HG03025 (cell line): ENCODE results near the gene KMT5B.

Experiments used
- ATAC-seq: cut with Tn5 transposase; IDR thresholded peaks from one replicate; pipeline ENCODE4 v1.9.1; 2021; ENCODE audit warnings: mild to moderate bottlenecking, moderate library complexity; ENCODE audit not compliant: unreplicated experiment, low FRiP score

KMT5B gene

DNA sequence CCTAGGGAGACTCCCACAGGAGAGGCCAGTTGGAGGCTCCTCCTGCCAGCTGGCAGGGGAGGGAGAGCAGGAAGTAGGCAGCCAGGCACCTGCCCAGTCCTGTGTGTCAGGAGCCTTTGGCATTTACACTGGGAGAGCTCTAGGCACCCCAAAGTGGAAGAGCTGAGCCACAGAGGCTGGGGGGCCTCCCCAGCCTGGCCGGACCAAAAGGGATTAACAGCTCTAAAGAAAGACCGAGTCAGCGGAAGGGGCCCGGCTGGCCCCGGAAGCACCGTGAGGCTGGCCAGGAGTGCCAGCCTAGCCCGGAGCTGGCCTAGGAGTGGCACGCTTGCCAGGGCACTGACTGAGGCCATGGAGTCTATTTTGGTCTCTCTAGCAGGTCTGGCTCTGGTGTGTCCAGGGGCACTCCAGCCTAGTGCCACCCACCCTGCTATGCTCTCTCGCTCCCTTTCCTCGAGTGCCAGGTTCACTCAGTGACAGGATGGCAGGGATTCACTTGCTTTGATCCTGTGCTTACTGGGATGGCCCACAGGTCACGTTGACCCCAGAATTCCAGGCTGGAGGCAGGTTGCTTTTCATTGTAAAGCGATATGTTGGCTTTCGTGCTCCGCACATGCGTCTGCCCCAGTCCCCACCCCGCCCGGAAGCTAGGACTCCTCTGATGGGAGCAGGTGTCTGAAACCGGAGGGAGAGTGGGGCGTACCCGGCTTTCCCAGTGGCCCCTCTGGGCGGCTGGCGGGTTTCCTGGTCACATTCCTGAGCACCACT lies 3.3 kb upstream of the KMT5B start:
- no peak for ATAC-seq

DNA sequence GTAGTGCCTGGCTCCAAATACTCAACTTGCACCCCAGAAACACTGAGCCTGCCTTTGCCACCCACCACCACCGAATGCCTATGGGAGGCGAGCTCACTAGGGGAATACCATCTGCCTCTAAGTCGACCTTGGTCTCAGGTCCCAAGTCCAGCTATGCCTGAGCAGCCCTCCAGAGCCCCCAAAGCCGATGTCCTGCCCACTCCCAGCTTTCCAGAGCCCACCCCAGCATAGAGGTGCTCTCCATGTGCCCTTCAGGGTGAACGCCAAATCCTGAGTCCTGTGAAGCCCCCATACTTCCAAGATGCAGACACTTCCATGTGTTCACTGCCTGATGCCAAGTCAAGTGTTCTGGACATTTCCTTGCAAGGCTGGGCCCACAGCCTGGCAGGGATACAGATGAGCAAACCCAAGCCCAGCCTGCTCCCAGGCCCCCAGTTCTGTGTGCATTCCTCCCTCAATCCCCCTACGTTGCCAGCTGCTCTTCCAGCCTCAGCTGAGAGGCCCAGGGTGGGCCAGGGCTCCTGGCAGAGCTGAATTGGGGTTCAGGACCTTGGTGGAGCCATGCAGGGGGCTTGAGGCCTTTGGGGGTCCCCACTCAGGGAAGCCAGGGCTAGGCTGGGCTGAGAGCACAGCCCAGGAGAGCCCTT lies 2.6 kb upstream of the KMT5B start:
- ATAC-seq = no peak

DNA sequence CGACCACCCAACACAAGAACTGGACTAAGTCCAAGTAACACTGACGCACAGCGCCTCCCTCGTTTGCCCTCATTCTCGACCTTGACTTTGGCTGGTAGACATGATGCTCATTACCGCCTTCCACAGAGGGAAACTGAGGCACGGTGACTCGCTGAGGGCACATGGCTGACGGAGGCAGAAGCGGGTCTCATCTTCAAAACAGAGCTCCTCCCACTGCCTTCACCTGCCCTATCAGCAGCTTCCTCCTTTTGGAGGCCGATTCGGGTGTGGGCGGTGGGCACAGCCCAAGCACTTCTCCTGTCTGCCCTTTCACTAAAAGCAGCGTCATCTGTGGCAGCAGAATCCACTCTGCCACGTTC lies 2.0 kb upstream of the KMT5B start:
- ATAC-seq = no peak

DNA sequence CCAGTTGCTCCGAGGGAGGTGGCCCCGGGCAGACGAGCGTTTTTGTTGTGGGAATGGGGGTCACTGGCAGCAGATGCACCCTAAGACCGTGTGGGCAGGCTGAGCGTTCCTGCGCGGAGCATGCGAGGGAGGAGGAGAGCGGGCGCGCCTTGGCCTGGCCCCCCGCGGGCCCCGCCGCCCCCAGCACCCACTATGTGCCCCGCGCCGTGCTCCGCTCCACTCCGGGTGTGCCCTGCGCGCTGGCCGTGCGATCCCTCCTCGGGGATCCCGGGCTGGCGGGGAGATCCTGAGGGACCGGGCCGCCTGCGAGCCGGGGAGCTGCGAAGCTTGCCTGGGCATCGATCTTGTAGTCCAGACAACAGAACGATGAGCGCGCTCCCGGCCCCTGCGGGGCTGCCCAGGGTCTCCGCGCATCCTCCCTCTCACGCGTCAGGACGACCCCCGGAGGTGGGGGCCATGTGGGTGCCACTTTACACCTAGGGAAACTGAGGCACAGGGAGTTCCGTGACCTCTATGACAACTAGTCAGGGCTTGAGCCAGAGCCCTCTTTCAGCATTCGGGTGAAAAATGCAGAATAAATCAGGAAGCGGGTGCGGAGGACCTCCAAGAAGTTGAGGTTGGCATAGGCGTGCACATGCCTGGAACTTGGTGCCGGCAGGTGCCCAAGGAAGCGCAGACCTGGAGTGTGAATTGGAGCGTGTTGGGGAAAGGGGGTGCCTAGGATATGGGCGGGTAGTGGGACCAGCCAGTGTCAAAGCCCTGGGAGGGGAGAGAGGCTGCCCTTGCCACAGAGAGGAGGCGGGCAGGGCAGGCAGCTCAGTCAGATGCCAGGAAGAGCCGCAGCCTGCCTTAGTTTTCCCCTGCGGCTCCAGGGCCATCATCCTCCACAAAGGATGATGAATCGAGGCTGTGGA lies 1.3 kb upstream of the KMT5B start:
- ATAC-seq = no peak

DNA sequence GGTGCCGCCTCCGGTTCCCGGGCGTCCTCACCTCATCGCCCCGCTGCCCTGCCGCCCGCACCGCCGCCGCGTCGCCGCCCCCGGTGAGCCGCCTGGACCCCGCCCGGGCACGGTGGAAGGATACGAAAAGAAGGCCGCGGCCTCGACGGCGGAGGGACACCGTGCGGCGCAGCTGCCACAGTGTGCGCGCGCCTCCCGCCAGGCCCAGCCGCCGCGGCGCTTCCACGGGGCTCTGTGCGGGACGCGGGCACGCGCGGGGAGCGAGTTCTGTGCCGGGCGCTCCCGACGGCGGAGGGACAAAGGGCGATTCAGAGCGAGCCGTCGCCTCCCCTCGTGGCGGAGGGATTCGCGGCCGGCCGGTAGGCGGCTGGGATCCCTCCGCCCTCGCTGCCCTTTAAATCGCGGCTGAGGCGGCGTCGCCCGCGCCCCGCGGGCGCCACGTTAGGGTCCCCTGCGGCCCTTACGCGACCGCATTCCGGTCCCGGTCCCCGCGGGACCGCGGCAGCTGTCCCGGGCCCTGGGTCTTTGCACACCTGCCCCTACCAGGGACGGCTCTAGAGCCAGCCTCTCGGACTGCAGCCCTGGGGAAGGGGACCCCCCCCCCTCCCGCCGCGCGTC lies 568 bp upstream of the KMT5B start:
- ATAC-seq = no peak

DNA sequence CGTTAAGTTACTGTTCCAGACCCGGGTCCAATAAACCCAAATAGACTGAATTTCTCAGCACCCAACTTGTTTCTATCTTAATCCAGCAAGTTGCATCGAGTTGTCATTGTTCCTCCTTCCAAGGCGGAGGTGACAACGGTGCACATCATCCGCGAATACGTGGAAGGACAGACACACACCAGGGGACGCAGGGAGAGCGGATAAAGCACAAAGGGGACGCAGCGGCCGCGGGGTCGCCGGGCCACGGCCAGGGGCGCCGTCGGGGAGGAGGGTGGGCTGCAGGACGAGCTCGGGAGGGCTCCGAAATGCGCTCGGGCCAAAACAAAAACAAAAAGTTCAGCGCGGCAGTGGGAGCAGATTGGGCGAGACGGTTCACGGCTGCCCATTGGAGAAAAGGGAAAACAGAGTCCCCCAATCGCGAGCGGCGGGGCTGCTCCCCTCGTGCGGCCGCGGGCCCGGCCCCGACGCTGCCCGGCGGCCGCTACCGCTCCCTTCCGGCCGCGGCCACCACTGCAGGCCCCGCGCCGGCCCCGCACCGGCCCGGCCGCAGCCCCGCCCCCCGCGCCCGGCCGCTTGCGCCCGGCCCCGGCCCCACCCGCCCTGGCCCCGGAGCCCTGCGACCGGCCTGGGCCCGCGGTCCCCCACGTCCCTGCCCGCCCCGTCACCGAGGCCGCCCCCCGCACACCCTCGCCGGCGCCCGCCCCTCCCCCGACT lies 518 bp downstream of the KMT5B start:
- ATAC-seq = no peak

DNA sequence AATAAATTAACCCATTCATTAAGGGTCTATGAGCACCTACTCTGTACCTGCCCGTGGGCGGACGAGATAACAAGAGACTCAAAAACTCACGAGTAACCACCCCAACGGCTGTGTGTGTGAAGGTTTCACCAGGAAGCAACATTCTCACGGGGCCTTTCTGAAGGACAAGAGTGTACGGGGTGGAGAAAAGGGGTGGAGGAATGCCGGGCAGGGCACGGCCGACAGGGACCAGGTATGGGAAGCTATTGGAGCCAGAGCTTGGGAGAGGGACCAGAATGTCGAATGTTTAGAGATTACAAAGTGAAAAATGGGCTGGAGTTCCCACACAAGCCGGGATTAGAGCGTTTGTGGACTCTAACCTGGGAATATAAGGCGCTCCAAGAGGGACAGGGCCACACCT lies 1.6 kb downstream of the KMT5B start:
- no peak for ATAC-seq

DNA sequence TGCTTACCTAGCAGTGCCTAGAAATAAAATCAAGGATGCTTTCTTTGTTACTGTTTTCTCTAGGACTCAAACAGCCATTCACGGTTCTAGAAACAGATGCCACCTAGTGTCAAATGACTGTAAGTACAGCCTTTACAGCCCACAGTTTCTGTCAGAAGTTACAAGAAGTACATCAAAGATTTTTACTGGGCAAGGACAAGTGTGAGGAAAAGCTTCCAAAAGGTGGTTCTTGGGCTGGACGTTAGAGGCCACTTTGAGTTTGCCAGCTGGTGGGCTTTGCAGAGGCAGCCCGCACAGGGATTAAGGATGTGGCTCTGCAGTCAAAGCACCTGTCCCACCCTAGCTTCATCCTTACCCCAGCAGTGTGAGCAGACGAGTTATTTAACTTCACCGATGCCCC lies 6.9 kb downstream of the KMT5B start:
- ATAC-seq = no peak

DNA sequence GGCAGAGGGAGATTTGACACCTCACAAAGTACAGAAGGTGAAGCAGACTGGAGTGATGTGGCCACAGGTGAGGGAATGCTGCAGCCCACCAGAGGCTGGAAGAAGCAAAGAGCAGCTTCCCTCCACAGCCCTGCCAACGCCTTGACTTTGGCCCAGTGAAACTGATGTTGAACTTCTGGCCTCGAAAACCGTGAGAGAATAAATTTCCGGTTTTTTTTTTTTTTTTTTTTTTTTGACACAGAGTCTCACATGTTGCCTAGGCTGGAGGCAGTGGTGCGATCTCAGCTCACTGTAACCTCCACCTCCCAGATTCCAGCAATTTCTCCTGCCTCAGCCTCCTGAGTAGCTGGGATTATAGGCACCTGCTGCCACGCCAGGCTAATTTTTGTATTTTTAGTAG lies 8.7 kb downstream of the KMT5B start:
- ATAC-seq = no peak

DNA sequence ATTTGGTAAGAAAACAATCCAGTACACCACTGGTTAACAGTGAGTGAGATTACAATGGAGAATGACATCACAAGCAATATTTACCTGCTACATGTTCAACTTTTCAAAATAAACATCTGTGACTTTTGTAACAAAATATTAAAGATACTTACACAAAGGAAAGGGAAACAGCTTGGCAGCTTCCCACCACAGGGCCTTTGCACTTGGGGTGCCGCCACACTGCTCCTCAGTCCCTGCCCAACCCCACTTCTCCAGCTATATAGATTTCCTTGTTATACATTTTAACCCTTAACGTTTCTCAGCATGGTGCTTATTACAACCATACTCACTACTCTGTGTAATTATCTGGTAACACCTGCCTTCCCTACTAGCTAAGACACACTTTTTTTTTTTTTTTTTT lies 10.9 kb downstream of the KMT5B start:
- ATAC-seq = no peak

DNA sequence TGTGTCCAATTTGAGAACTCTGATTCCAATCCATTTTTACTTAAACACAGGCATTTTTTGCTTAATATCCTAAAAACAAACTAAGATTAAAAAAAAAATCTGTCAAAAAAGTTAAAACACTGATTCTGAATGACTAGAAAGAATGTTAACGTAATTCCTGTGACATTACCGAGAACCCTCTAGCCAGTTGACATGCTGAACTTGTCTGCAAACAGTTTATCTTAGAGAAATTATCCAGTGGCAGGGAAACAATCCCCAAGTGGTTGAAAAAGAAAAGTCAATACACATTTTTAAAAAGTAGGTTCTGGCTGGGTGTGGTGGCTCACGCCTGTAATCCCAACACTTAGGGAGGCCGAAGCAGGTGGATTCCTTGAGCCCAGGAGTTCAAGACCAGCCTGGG lies 11.6 kb downstream of the KMT5B start:
- no peak for ATAC-seq

DNA sequence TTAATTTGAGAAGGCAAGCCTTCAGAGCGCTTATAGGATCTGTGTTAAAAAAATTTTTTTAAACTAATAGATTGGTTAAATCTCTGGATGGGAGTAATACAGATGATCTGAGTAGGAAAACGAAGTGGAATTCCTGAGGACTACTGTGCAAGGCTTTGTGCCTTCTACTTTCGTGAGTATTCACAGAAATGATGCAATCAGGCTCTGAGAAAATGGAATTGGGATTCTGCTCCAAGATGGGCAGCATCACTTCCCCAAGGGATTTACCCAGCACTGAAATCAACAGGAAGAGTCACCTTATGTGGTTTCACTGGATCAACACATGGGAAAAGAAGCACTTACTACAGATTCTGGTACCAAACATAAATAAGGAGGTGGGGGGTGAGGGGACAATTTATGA lies 12.5 kb downstream of the KMT5B start:
- no peak for ATAC-seq

DNA sequence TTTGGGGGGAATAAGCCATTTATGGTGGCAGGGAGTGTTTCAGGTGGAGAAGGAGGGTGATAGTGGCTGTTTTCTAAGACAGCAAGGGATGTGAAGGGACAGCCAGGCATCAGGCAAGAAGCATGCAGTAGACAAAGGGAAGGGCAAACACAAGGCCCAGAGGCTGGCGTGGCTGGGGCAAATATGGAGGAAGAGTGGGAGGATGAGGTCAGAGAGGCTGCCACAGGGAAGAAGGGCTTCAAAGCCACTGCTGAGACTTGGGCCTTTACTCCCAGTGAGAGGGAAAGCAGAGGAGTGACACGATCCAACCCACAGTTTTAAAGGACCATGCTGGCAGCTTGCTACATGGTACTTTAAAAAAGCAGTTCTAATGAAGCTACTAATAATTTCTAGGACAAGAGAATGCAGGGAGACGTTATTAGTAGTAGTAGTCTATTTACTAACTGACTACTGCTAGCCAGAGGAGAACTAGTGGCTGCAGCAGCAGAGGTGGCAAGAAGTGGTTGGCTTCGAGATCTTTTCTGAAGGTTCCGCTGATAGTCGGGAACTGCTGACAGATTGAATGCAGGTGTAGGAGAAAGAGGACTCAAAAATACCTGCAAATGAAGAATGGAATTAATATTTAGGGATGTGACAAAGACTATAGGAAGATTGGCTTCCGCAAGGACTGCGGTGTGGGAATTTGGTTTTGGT lies 13.7 kb downstream of the KMT5B start:
- no peak for ATAC-seq

DNA sequence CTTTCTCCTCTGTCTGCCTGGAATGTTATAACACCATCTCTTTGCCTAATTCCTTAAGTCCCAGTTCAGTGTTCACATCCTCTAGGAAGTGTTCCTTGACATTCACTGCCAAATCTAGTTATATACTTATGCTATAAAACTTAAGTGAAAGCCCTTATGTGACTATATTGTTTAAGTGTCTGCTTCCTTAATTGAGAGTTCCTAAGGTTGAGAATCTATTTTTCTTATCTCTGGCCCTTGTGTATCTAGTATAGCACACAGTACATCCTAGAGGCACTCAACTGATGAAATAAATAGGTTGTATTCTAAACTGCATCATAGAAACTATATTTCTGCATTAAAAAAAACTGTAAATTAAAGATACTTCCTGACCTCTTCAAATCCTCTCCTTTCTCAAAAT lies 16.9 kb downstream of the KMT5B start:
- no peak for ATAC-seq

DNA sequence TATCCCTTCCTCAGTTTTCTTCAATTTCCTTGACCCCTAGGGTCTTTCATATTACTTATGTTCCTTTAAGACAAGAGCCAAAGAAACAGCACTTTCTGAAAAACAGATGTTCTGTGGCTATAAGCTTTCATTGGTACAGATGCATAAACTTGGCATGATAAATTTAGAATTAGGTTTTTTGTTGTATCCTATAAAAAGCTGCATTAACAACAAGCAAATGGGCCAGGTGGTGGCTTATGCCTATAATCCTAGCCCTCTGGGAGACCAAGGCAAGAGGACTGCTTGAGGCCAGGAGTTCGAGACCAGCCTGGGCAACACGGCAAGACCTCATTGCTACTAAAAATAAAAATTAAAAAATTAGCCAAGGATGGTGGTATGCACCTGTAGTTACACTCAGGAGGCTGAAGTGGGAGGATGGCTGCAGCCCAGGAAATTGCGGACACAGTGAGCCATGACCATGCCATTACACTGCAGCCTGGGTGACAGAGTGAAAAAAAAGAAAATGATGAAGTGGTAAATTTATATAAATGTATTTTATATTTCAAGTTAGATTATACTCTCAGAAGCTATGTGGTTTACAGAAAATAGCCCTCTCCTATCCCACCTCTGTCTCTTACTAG lies 18.3 kb downstream of the KMT5B start:
- no peak for ATAC-seq

DNA sequence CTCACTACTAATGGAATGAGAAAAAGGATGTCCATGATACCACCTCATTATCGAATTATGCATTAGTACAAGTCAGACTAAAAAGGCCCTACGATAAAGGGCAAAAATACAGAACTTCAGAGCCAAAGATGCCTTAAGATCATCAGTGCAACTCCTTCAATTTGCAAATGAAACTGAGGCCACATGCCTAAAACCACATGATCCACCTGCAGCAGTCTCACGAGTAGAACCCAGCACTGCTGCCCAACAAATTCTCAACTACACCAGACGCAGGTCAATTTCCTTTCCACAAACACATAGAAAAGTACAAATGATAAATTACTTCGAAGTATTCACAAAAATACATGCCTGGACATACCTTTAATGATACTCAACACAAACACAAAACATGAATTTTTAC lies 20.1 kb downstream of the KMT5B start:
- no peak for ATAC-seq

DNA sequence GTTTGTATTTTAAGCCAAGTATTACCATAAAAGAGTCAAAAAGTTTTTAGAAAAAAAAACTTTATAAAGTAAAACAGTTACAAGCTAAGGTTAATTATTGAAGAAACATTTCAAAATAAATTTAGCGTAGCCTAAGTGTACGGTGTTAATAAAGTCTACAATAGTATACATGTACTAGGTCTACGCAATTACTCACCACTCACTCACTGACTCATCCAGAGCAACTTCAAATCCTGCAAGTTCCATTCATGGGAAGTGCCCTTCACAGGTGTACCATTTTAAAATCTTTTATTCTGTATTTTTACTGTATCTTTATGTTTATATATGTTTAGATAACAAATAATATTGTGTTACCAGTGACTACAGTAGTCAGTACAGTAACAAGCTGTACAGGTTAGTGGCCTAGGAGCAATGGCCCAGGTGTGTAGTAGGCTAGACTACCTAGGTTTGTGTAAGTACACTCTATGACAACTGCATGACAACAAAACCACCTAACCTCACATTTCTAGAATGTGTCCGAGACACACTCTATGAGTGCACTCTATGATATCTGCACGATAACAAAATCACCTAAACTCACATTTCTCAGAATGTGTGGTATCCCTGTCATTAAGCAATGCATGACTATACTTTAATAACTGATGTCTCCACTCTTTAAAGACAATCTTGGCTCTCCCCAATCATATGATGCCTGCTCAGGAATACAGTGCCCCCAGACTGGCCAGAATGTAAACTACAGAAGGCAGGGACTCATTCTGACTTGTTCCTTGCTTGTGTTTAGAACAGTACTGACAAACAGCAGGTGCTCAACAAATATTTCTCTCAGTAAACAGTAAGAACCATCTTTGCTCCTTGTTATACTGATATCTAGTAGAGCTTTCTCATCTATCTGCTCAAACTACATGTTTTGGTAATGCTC lies 21.2 kb downstream of the KMT5B start:
- no peak for ATAC-seq

DNA sequence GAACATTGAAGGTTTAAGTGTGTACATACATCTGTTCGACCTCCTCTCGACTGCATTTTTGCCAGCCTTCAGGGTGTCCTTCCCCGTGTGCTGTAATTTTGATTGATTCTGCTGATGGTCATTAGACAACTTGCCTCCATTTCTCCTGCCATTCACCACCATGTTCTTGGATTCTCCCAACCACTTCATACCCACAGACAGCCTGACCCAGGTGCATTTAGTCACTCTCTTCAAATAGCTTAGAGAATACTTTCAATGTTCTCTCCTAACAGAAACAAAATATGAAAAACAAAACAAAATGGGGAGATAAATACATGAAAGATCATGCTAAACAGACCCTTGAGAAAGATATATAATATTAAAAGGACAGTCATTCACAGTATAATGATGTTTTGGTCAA lies 23.2 kb downstream of the KMT5B start:
- ATAC-seq = no peak
